Adipocyte (in vitro differentiated cells): ENCODE measurements around the gene PIH1D1.

Source experiments
- DNase-seq: peaks from one replicate; pipeline ENCODE4 v3.0.0-alpha.2; 2015; ENCODE audit warnings: low read depth
- H3K27me3 ChIP-seq: replicated peaks from 2 replicates; pipeline ENCODE4 v1.7.0; 2013; ENCODE audit warnings: mild to moderate bottlenecking, low read length, moderate library complexity; ENCODE audit not compliant: control insufficient read depth, insufficient read depth
- H3K36me3 ChIP-seq: 2 replicates; pipeline ENCODE4 v1.7.0; 2013; ENCODE audit warnings: low read length, mild to moderate bottlenecking, moderate library complexity; ENCODE audit not compliant: control insufficient read depth, insufficient read depth, severe bottlenecking
- H3K4me1 ChIP-seq: 2 replicates; pipeline ENCODE4 v1.7.0; 2013; ENCODE audit warnings: mild to moderate bottlenecking, low read length, moderate library complexity; ENCODE audit not compliant: control insufficient read depth, insufficient read depth
- H3K4me3 ChIP-seq: 2 replicates; pipeline ENCODE4 v1.7.0; 2013; ENCODE audit warnings: mild to moderate bottlenecking, low read length, moderate library complexity
- H3K9ac ChIP-seq: 2 replicates; pipeline ENCODE4 v1.7.0; 2013; ENCODE audit warnings: mild to moderate bottlenecking, low read length, moderate library complexity
- H3K9me3 ChIP-seq: 2 replicates; pipeline ENCODE4 v1.7.0; 2013; ENCODE audit warnings: mild to moderate bottlenecking, low read length, moderate library complexity; ENCODE audit not compliant: control insufficient read depth

PIH1D1 gene

GRCh38 chr19:49451430-49452181, at the start of gene PIH1D1:
PIH1D1 (minus strand) TSS chr19:49451814; CDS start chr19:49451574, 240 bp downstream.
- H3K4me3 ChIP-seq: peak within 1 kb of the TSS; percentile 96
- peaks cover 38% of the 10 kb centered on the region for H3K4me1 ChIP-seq

GRCh38 chr19:49499030-49499670, 47.5 kb upstream of the PIH1D1 start:
- H3K4me3 ChIP-seq: peak overlapping the region; percentile 39
- no peak for DNase-seq
- H3K36me3 ChIP-seq: peaks cover 31% of the 10 kb centered on the region
- H3K9ac ChIP-seq: peak overlapping the region; percentile 100
- H3K27me3 ChIP-seq: no peaks in the 10 kb centered on the region
- no peaks in the 10 kb centered on the region for H3K9me3 ChIP-seq
- peaks cover 45% of the 10 kb centered on the region for H3K4me1 ChIP-seq

More at GRCh38 chr19:49451430-49452181, at the start of gene PIH1D1:
- H3K36me3 ChIP-seq: peaks cover 2% of the 10 kb centered on the region
- H3K9ac ChIP-seq: peak within 1 kb of the TSS; percentile 99
- no peaks in the 10 kb centered on the region for H3K27me3 ChIP-seq
- peak; percentile 99 for DNase-seq
- no peaks in the 10 kb centered on the region for H3K9me3 ChIP-seq

GRCh38 chr19:49498475-49498874, 46.9 kb upstream of the PIH1D1 start:
- peaks cover 31% of the 10 kb centered on the region for H3K36me3 ChIP-seq
- no peaks in the 10 kb centered on the region for H3K9me3 ChIP-seq
- no peaks in the 10 kb centered on the region for H3K27me3 ChIP-seq
- peak overlapping the region; percentile 39 for H3K4me3 ChIP-seq
- H3K9ac ChIP-seq: peak overlapping the region; percentile 100
- peaks cover 41% of the 10 kb centered on the region for H3K4me1 ChIP-seq
- no peak for DNase-seq

GRCh38 chr19:49497789-49498103, 46.1 kb upstream of the PIH1D1 start:
- peaks cover 36% of the 10 kb centered on the region for H3K4me1 ChIP-seq
- H3K9ac ChIP-seq: peak overlapping the region; percentile 100
- peak overlapping the region; percentile 100 for H3K4me3 ChIP-seq
- H3K36me3 ChIP-seq: peaks cover 37% of the 10 kb centered on the region
- no peaks in the 10 kb centered on the region for H3K9me3 ChIP-seq
- no peaks in the 10 kb centered on the region for H3K27me3 ChIP-seq
- DNase-seq: no peak

- Histone ChIP-seq H3K9me3 (no peaks in the 10 kb centered on the region), H3K9ac (peak overlapping the region; percentile 100), H3K27me3 (no peaks in the 10 kb centered on the region), H3K4me1 (peaks cover 32% of the 10 kb centered on the region), H3K4me3 (peak overlapping the region; percentile 100), H3K36me3 (peaks cover 43% of the 10 kb centered on the region)
- peak; percentile 79 for DNase-seq
Observed at GRCh38 chr19:49497047-49497788, 45.6 kb upstream of the PIH1D1 start.

- H3K36me3 ChIP-seq: peaks cover 49% of the 10 kb centered on the region
- H3K9me3 ChIP-seq: no peaks in the 10 kb centered on the region
- H3K9ac ChIP-seq: peak overlapping the region; percentile 100
- peaks cover 32% of the 10 kb centered on the region for H3K4me1 ChIP-seq
- peak overlapping the region; percentile 100 for H3K4me3 ChIP-seq
- no peak for DNase-seq
- H3K27me3 ChIP-seq: no peaks in the 10 kb centered on the region
Observed at GRCh38 chr19:49496574-49497008, 45.0 kb upstream of the PIH1D1 start.

- H3K4me1 ChIP-seq: peaks cover 25% of the 10 kb centered on the region
- no peak for DNase-seq
- no peak overlapping the region for H3K4me3 ChIP-seq
- H3K9ac ChIP-seq: peak overlapping the region; percentile 7
- H3K27me3 ChIP-seq: no peaks in the 10 kb centered on the region
- H3K9me3 ChIP-seq: no peaks in the 10 kb centered on the region
- H3K36me3 ChIP-seq: peaks cover 49% of the 10 kb centered on the region
Observed at GRCh38 chr19:49492573-49493405, 41.2 kb upstream of the PIH1D1 start.

- Histone ChIP-seq H3K9me3 (no peaks in the 10 kb centered on the region), H3K36me3 (peaks cover 43% of the 10 kb centered on the region), H3K27me3 (no peaks in the 10 kb centered on the region), H3K4me1 (peaks cover 19% of the 10 kb centered on the region), H3K9ac (peak overlapping the region; percentile 7), H3K4me3 (no peak overlapping the region)
- no peak for DNase-seq
Observed at GRCh38 chr19:49491804-49492572, 40.4 kb upstream of the PIH1D1 start.

- no peaks in the 10 kb centered on the region for H3K9me3 ChIP-seq
Observed at GRCh38 chr19:49491030-49491803, 39.6 kb upstream of the PIH1D1 start.

More at GRCh38 chr19:49491030-49491803, 39.6 kb upstream of the PIH1D1 start:
- DNase-seq: no peak
- H3K9ac ChIP-seq: peak overlapping the region; percentile 100
- no peaks in the 10 kb centered on the region for H3K27me3 ChIP-seq
- H3K4me1 ChIP-seq: peaks cover 19% of the 10 kb centered on the region
- peaks cover 43% of the 10 kb centered on the region for H3K36me3 ChIP-seq
- H3K4me3 ChIP-seq: peak overlapping the region; percentile 99
